GM12865 (cell line): ENCODE data around the gene GPN3.

ENCODE experiments used
- DNase-seq: peaks from one replicate; pipeline ENCODE4 v3.0.0; 2010; ENCODE audit warnings: low read depth
- H3K4me3 ChIP-seq: 2 replicates; pipeline ENCODE4 v1.5.1; 2011; ENCODE audit warnings: mild to moderate bottlenecking, low read depth, low read length, control low read depth
- CTCF ChIP-seq: IDR thresholded peaks from 2 replicates; pipeline ENCODE4 v1.5.1; 2011; ENCODE audit warnings: low read length, control low read depth, low read depth, inconsistent platforms; ENCODE audit not compliant: insufficient read depth; ENCODE audit errors: missing control alignments

Gene GPN3

GRCh38 chr12:110468214-110469048, at the start of gene GPN3, which contains the start of gene FAM216A:
Gene GPN3, minus strand, starts transcription at chr12:110468257. Its CDS starts 54 bp downstream, at chr12:110468203.
Gene FAM216A, plus strand, starts transcription at chr12:110468845. Its CDS starts 31 bp downstream, at chr12:110468876.
- peak within 1 kb of the TSS; percentile 99 for H3K4me3 ChIP-seq

GRCh38 chr12:110516995-110517394, 48.9 kb upstream of the GPN3 start:
- DNase-seq: no peak
- TF ChIP-seq CTCF: no peak

More at GRCh38 chr12:110468214-110469048, at the start of gene GPN3, which contains the start of gene FAM216A:
- peak; percentile 98 for DNase-seq
- TF ChIP-seq CTCF: no peak

GRCh38 chr12:110514363-110514762, 46.3 kb upstream of the GPN3 start:
- no peak for DNase-seq
- H3K4me3 ChIP-seq: no peak overlapping the region
- TF ChIP-seq CTCF: no peak

More at GRCh38 chr12:110516995-110517394, 48.9 kb upstream of the GPN3 start:
- H3K4me3 ChIP-seq: no peak overlapping the region

GRCh38 chr12:110513842-110514241, 45.8 kb upstream of the GPN3 start:
- no peak overlapping the region for H3K4me3 ChIP-seq
- DNase-seq: no peak
- TF ChIP-seq CTCF: no peak

- H3K4me3 ChIP-seq: no peak overlapping the region
- no peak for TF ChIP-seq CTCF
- no peak for DNase-seq
Observed at GRCh38 chr12:110508071-110508586, 40.1 kb upstream of the GPN3 start.

GRCh38 chr12:110505332-110505731, 37.3 kb upstream of the GPN3 start:
- DNase-seq: no peak
- TF ChIP-seq CTCF: no peak
- H3K4me3 ChIP-seq: no peak overlapping the region
